ENCODE data around the gene COL27A1. TPM values are rescaled to one million over a fixed set of nuclear protein-coding genes. Genes with fewer than 3 reads are reported as not detected.

COL27A1 gene
- total RNA-seq, 1 experiment from 2014 or later: 12.0 TPM

DNA sequence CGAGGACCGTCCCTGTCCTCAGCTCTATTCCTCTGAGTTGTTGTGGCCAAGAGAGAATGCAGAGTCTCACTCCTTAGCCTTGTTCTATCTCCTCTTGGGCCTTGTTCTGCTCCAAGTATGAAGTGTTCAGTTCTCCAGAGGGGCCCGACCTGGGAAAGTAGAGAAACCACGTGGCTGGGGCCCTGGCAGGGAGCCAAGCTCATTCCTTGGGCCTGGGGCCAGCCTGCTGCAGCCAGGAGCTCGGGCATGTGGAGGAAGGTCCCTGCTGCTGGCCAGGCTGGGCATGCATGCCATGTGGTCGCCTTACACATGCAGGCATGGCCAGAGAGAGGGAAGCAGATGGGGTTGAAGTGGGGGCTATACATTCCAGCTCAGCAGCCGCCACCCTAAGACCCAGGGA lies 60.7 kb downstream of the COL27A1 start:
- Histone ChIP-seq H3K27me3 (ENCODE audit: insufficient read depth, low read length) (no peaks in the 10 kb centered on the region), H3K9ac (ENCODE audit: low read length) (no peak overlapping the region), H2AFZ (ENCODE audit: low read depth, low read length, poor library complexity, severe bottlenecking) (no peak overlapping the region), H3K9me2 (ENCODE audit: insufficient read depth) (no peaks in the 10 kb centered on the region), H3K36me3 (ENCODE audit: control insufficient read depth in 1 of 2, insufficient read depth in 2 of 2, low read length in 2 of 2) (no peaks in the 10 kb centered on the region), H4K20me1 (ENCODE audit: insufficient read depth) (no peaks in the 10 kb centered on the region), H3K27ac (ENCODE audit: low read depth, low read length) (no peak overlapping the region), H3K79me2 (ENCODE audit: insufficient read depth, low read length) (no peaks in the 10 kb centered on the region), H3K9me3 (ENCODE audit: control insufficient read depth in 1 of 2, insufficient read depth in 1 of 2, low read depth in 1 of 2, low read length in 2 of 2) (no peaks in the 10 kb centered on the region), H3K4me1 (ENCODE audit: control insufficient read depth in 1 of 2, insufficient read depth in 2 of 2, low read length in 2 of 2) (no peaks in the 10 kb centered on the region; a peak in 1 of 4 replicates), H3K4me3 (replicated peaks in 1 of 2; ENCODE audit: low read depth in 1 of 2, low read length in 2 of 2) (no peak overlapping the region), H3K4me2 (ENCODE audit: low read length) (no peak overlapping the region)
- CTCF ChIA-PET: no interaction called here
- BruUV-seq (replicated peaks): no TSS peak
- DNase-seq (ENCODE audit: low read depth, low spot score): no peak
- POLR2A ChIA-PET: no interaction called here
- RAD21 ChIA-PET (ENCODE audit: low non-redundant PET in 1 of 2, low total read pairs in 2 of 2, uncharacterized antibody in 2 of 2, unreplicated experiment in 2 of 2): no interaction called here
- no peak for ATAC-seq
- intact Hi-C loops (cut with micrococcal nuclease): no loop called here
- no peak for TF ChIP-seq FOSL1 (IDR thresholded peaks at IDR 0.05; ENCODE audit: low read depth)
- no peak for TF ChIP-seq SP1 (IDR thresholded peaks at IDR 0.05; ENCODE audit: low read depth)
- no peak for TF ChIP-seq CEBPB (IDR thresholded peaks at IDR 0.05; ENCODE audit: low read depth)
- TF ChIP-seq, protein P1, sequence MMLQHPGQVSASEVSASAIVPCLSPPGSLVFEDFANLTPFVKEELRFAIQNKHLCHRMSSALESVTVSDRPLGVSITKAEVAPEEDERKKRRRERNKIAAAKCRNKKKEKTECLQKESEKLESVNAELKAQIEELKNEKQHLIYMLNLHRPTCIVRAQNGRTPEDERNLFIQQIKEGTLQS (IDR thresholded peaks at IDR 0.05): no peak
- no peak for TF ChIP-seq CBX3 (IDR thresholded peaks at IDR 0.05; ENCODE audit: low read depth)
- no peak for TF ChIP-seq POLR2A (IDR thresholded peaks at IDR 0.05; ENCODE audit: borderline replicate concordance, extremely low read depth, insufficient read depth, insufficient read length)
- TF ChIP-seq RAD21 (IDR thresholded peaks at IDR 0.05; ENCODE audit: low read depth): no peak
- no peak for TF ChIP-seq EGR1 (IDR thresholded peaks at IDR 0.05; ENCODE audit: low read depth)
- TF ChIP-seq YY1 (IDR thresholded peaks at IDR 0.05; ENCODE audit: extremely low read depth, insufficient replicate concordance, low read depth, low read length): no peak
- TF ChIP-seq, protein P2, sequence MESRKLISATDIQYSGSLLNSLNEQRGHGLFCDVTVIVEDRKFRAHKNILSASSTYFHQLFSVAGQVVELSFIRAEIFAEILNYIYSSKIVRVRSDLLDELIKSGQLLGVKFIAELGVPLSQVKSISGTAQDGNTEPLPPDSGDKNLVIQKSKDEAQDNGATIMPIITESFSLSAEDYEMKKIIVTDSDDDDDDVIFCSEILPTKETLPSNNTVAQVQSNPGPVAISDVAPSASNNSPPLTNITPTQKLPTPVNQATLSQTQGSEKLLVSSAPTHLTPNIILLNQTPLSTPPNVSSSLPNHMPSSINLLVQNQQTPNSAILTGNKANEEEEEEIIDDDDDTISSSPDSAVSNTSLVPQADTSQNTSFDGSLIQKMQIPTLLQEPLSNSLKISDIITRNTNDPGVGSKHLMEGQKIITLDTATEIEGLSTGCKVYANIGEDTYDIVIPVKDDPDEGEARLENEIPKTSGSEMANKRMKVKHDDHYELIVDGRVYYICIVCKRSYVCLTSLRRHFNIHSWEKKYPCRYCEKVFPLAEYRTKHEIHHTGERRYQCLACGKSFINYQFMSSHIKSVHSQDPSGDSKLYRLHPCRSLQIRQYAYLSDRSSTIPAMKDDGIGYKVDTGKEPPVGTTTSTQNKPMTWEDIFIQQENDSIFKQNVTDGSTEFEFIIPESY (IDR thresholded peaks at IDR 0.05; ENCODE audit: extremely low read depth, insufficient replicate concordance, low read length): no peak
- TF ChIP-seq, protein P3, sequence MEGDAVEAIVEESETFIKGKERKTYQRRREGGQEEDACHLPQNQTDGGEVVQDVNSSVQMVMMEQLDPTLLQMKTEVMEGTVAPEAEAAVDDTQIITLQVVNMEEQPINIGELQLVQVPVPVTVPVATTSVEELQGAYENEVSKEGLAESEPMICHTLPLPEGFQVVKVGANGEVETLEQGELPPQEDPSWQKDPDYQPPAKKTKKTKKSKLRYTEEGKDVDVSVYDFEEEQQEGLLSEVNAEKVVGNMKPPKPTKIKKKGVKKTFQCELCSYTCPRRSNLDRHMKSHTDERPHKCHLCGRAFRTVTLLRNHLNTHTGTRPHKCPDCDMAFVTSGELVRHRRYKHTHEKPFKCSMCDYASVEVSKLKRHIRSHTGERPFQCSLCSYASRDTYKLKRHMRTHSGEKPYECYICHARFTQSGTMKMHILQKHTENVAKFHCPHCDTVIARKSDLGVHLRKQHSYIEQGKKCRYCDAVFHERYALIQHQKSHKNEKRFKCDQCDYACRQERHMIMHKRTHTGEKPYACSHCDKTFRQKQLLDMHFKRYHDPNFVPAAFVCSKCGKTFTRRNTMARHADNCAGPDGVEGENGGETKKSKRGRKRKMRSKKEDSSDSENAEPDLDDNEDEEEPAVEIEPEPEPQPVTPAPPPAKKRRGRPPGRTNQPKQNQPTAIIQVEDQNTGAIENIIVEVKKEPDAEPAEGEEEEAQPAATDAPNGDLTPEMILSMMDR (IDR thresholded peaks at IDR 0.05 in 2 of 3, conservative IDR thresholded peaks at IDR 0.05 in 1 of 3; ENCODE audit: borderline replicate concordance in 1 of 3, insufficient read depth in 1 of 3, low read depth in 2 of 3, low read length in 2 of 3): no peak

Measured in HCT116 (cell line).